GM19351 (cell line): ENCODE measurements around the gene SPTAN1.
"Not testable (repeated sequence)": the region's sequence is repeated elsewhere in the genome, so short reads cannot be mapped to it uniquely, and the experiment has no call there.

Source experiments
- ATAC-seq: cut with Tn5 transposase; IDR thresholded peaks from one replicate; pipeline ENCODE4 v1.9.1; 2021; ENCODE audit warnings: mild to moderate bottlenecking, moderate library complexity; ENCODE audit not compliant: unreplicated experiment

SPTAN1 gene

DNA sequence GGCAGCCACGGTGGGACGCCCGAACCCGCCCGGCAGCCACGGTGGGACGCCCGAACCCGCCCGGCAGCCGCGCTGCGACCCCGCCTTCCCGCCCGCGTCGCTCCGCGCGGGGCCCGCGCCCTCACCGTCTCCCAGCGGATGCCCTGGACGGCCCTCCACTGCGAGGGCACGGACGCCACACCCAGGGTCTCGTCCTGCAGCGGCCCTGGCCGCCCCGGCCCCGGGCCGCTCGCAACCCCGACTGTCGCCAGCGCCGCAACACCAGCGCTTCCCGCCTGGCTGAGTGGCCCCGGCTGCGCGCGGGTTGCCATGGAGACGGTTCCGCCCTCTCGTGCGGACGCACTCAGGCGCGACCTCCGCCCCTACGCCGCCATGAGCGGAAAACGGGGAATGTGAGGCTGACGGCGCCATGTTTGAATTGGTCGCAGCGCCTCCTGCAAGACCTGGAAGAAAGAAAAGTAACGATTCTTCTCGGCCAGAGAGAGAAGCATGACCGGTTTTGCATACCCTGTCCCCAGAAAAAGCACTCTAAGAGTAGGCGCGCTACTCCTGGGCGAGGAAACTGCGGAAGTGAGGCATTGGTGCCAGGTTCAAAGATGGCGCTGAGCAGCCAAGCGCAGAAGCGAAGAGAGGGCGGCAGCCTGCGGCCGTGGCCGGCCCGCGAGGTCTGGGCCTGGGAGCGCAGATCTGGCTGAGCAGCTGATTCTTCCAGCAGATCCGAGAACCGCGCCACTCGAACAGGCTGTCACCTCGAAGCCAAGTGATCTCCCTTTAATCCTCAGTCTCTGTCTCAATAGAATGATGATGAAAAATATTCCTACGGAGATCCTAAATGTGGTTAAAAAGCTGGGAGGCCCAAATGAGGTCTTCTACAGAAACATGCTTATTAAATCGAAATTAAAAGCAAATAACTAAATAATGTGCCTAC lies 104.3 kb downstream of the SPTAN1 start, which contains the start of gene DYNC2I2:
Gene DYNC2I2, minus strand, starts transcription at position 432 of the 928 bp plus-strand sequence. Its CDS starts 121 bp downstream, at position 311.
- ATAC-seq = peak; percentile 59

DNA sequence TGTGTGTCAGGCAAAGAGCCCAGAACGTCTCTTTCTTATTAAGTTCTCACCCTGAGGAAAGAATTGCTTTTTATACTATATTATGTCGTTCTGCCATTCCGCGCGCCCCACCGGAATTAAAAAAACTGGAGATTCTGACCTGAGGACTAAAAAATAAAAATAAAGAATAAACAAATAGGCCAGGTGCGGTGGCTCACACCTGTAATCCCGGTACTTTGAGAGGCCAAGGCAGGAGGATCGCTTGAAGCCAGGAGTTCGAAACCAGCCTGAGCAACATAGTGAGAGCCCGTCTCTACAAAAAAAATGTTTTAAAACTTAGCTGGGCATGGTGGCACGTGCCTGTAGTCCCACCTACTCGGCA lies 104.9 kb downstream of the SPTAN1 start:
- no peak for ATAC-seq

DNA sequence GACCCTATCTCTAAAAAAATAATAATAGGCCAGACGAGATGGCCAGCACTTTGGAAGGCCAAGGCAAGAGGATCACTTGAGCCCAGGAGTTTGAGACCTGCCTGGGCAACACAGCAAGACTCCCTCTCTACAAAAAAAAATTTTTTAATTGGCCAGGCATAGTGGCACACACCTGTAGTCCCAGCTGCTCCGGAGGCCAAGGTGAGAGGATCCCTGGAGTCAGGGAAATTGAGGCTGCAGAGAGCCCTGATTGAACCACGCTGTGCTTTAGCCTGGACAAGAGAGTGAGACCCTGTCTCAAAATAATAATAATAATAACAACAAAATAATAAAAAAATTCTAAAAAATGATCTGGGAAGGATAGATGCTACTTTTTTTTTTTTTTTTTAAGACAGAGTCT lies 105.4 kb downstream of the SPTAN1 start:
- no peak for ATAC-seq

DNA sequence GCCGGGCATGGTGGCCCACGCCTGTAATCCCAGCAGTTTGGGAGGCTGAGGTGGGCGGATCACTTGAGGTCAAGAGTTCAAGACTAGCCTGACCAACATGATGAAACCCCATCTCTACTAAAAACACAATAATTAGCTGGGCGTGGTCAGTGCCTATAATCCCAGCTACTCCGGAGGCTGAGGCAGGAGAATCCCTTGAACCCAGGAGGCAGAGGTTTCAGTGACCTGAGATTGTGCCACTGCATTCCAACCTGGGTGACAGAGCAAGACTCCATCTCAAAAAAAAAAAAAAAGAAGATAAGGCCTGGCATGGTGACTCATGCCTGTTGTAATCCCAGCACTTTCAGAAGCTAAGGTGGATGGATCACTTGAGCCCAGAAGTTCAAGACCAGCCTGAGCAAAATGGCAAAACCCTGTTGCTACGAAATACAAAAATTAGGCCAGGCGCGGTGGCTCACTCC lies 114.1 kb downstream of the SPTAN1 start:
- ATAC-seq = not testable (repeated sequence)

DNA sequence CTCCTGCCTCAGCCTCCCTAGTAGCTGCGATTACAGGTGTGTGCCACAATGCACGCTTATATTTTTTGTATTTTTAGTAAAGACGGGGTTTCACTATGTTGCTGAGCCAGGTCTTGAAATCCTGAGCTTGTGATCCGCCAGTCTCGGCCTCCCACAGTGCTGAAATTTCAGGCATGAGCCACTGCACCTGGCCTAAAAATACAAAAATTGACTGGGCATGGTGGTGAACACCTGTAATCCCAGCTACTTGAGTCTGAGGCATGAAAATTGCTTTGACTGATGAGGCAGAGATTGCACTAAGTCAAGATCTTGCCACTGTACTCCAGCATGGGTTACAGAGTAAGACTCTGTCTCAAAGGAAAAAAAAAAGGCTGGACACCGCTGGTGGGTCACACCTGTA lies 117.4 kb downstream of the SPTAN1 start:
- no peak for ATAC-seq

DNA sequence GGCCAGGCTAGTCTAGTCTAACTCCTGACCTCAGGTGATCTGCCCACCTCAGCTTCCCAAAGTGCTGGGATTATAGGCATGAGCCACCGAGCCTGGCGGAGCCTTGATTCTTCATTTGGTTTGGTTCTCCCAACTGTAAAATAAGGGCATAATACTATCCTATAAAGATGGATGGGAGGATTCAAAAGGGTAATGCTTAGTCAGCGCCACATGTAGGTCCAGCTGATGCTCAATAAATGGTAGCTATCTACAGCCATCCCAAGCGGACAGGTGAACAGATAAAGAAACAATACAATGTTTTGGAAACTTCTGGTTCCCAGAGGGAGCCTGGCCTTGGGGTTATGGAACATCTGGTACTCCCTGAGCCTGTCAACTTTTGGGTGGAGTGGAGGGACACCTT lies 123.0 kb downstream of the SPTAN1 start:
- ATAC-seq = no peak

DNA sequence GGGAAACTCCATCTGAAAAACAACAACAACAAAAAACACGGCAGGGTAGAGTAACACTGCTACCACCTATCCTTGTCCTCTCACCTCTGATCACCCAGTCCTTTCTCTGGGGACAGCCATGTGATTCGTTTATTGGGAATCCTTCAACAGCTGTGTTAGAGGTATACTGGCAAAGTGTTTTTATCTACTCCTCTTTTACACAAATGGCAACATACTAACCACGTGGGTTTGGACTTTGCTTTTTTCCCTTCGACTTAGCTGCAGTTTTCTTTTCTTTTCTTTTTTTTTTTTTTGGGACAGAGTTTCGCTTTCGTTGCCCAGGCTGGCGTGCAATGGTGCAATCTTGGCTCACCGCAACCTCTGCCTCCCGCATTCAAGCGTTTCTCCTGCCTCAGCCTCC lies 125.4 kb downstream of the SPTAN1 start:
- ATAC-seq = no peak
